Endothelial cell (in vitro differentiated cells): Measurements from ENCODE around the gene CEP128. TPM values are rescaled to one million over a fixed set of nuclear protein-coding genes. Genes with fewer than 3 reads are reported as not detected.

Experiments
- DNase-seq: peaks from one replicate; pipeline ENCODE4 v3.0.0; 2021; ENCODE audit warnings: low spot score
- H3K27ac Mint-ChIP-seq: one replicate; pipeline ENCODE4 v1.8.0; 2021; ENCODE audit warnings: mixed read lengths, inconsistent platforms; ENCODE audit not compliant: unreplicated experiment
- H3K27me3 Mint-ChIP-seq: one replicate; pipeline ENCODE4 v1.8.0; 2021; ENCODE audit warnings: mild to moderate bottlenecking, moderate library complexity, mixed read lengths, inconsistent platforms; ENCODE audit not compliant: unreplicated experiment
- H3K36me3 Mint-ChIP-seq: one replicate; pipeline ENCODE4 v1.8.0; 2021; ENCODE audit warnings: mild to moderate bottlenecking, low read depth, mixed read lengths, inconsistent platforms; ENCODE audit not compliant: unreplicated experiment
- H3K4me1 Mint-ChIP-seq: one replicate; pipeline ENCODE4 v1.8.0; 2021; ENCODE audit warnings: mild to moderate bottlenecking, mixed read lengths, inconsistent platforms; ENCODE audit not compliant: unreplicated experiment
- H3K4me3 Mint-ChIP-seq: one replicate; pipeline ENCODE4 v1.8.0; 2021; ENCODE audit warnings: mild to moderate bottlenecking, mixed read lengths, inconsistent platforms; ENCODE audit not compliant: unreplicated experiment
- H3K9me3 Mint-ChIP-seq: one replicate; pipeline ENCODE4 v1.8.0; 2021; ENCODE audit warnings: mixed read lengths, inconsistent platforms; ENCODE audit not compliant: unreplicated experiment
- CTCF ChIP-seq: fragments of 200-600 bp; sonication (generic); IDR thresholded peaks from one replicate; pipeline ENCODE4 v1.5.0; 2021; ENCODE audit warnings: antibody characterized with exemption; ENCODE audit not compliant: unreplicated experiment
- total RNA-seq: library from RNA; stranded (reverse); fragmentation: NEBNext Ultra II Directional; extraction: Animal tissue kit (Norgen Biotek cat#: 25700); gene quantifications from one replicate; pipeline ENCODE4 v1.2.1, GENCODE V29; 2021; ENCODE audit not compliant: unreplicated experiment

Gene CEP128
- total RNA-seq, 1 donor from 2014 or later: 10.4 TPM

- Mint-ChIP-seq H3K9me3 (no peaks in the 10 kb centered on the region), H3K27me3 (peaks cover 3% of the 10 kb centered on the region), H3K4me3 (no peak overlapping the region), H3K27ac (no peak overlapping the region), H3K36me3 (no peaks in the 10 kb centered on the region), H3K4me1 (no peaks in the 10 kb centered on the region)
- TF ChIP-seq CTCF: no peak
- DNase-seq: no peak
Observed at GRCh38 chr14:80620434-80620833, 321.1 kb downstream of the CEP128 start.

- no peak overlapping the region for H3K4me3 Mint-ChIP-seq
- H3K36me3 Mint-ChIP-seq: no peaks in the 10 kb centered on the region
- DNase-seq: no peak
- H3K9me3 Mint-ChIP-seq: no peaks in the 10 kb centered on the region
- no peak for TF ChIP-seq CTCF
- H3K27ac Mint-ChIP-seq: no peak overlapping the region
- no peaks in the 10 kb centered on the region for H3K4me1 Mint-ChIP-seq
- peaks cover under 1% of the 10 kb centered on the region for H3K27me3 Mint-ChIP-seq
Observed at GRCh38 chr14:80618751-80619329, 322.7 kb downstream of the CEP128 start.

- no peak overlapping the region for H3K4me3 Mint-ChIP-seq
- H3K9me3 Mint-ChIP-seq: no peaks in the 10 kb centered on the region
- H3K27ac Mint-ChIP-seq: no peak overlapping the region
- no peaks in the 10 kb centered on the region for H3K4me1 Mint-ChIP-seq
- no peaks in the 10 kb centered on the region for H3K36me3 Mint-ChIP-seq
- no peak for TF ChIP-seq CTCF
- no peaks in the 10 kb centered on the region for H3K27me3 Mint-ChIP-seq
- no peak for DNase-seq
Observed at GRCh38 chr14:80615831-80616230, 325.7 kb downstream of the CEP128 start.

GRCh38 chr14:80609055-80609454 is 332.5 kb downstream of the CEP128 start:
- H3K27me3 Mint-ChIP-seq: peaks cover 2% of the 10 kb centered on the region
- H3K36me3 Mint-ChIP-seq: no peaks in the 10 kb centered on the region
- H3K27ac Mint-ChIP-seq: no peak overlapping the region
- no peak for DNase-seq
- no peak overlapping the region for H3K4me3 Mint-ChIP-seq
- no peak for TF ChIP-seq CTCF
- no peaks in the 10 kb centered on the region for H3K9me3 Mint-ChIP-seq
- H3K4me1 Mint-ChIP-seq: no peaks in the 10 kb centered on the region

- TF ChIP-seq CTCF: no peak
- Mint-ChIP-seq H3K4me1 (no peaks in the 10 kb centered on the region), H3K27ac (no peak overlapping the region), H3K9me3 (no peaks in the 10 kb centered on the region), H3K36me3 (no peaks in the 10 kb centered on the region), H3K27me3 (peaks cover 2% of the 10 kb centered on the region), H3K4me3 (no peak overlapping the region)
- DNase-seq: no peak
Observed at GRCh38 chr14:80608563-80608962, 333.0 kb downstream of the CEP128 start.
